PC-9 (cell line): ENCODE data around the gene AGAP1. TPM values are rescaled to one million over a fixed set of nuclear protein-coding genes. Genes with fewer than 3 reads are reported as not detected.
"Not testable (repeated sequence)": the region's sequence is repeated elsewhere in the genome, so short reads cannot be mapped to it uniquely, and the experiment has no call there.

Experiments used
- BruUV-seq: library from RNA; stranded (reverse); fragments of 400-500 nt; replicated peaks from 2 replicates; lab custom pipeline; 2021; lab: Mats Ljungman, UMichigan
- CTCF ChIA-PET: fragments of 300-600 bp; sonication (Branson Sonifier 250); formaldehyde crosslinking; loops from one replicate; lab custom pipeline; 2022; ENCODE audit warnings: antibody characterized with exemption; lab: Charles Lee
- POLR2A ChIA-PET: fragments of 300-600 bp; sonication (Branson Sonifier 250); formaldehyde crosslinking; loops from one replicate; lab custom pipeline; 2022; ENCODE audit warnings: antibody characterized with exemption; ENCODE audit not compliant: unreplicated experiment; lab: Charles Lee
- DNase-seq, 2 experiments: peaks; one replicate each; pipeline versions ENCODE4 v3.0.0 to v3.0.0-alpha.2; 2015 to 2022; ENCODE audit warnings: mixed read lengths in 1 of 2
- H2AFZ ChIP-seq: fragments of 200-600 bp; sonication (generic); 2 replicates; pipeline ENCODE4 v1.8.1; 2017; ENCODE audit warnings: antibody characterized with exemption
- H3F3A ChIP-seq: fragments of 200-600 bp; sonication (generic); 2 replicates; pipeline ENCODE4 v1.8.1; 2017; ENCODE audit warnings: antibody characterized with exemption, mild to moderate bottlenecking, low read depth; ENCODE audit not compliant: insufficient read depth
- H3K27ac ChIP-seq: fragments of 200-600 bp; sonication (generic); 2 replicates; pipeline ENCODE4 v1.6.1; 2016; ENCODE audit warnings: mixed run types
- H3K27me3 ChIP-seq: fragments of 200-600 bp; sonication (generic); 2 replicates; pipeline ENCODE4 v1.6.1; 2016; ENCODE audit warnings: low read depth, mixed run types; ENCODE audit not compliant: insufficient read depth
- H3K36me3 ChIP-seq: fragments of 200-600 bp; sonication (generic); 2 replicates; pipeline ENCODE4 v1.6.1; 2016; ENCODE audit warnings: low read depth, mixed run types
- H3K4me1 ChIP-seq: fragments of 200-600 bp; sonication (generic); replicated peaks from 2 replicates; pipeline ENCODE4 v1.6.1; 2016; ENCODE audit warnings: mixed run types; ENCODE audit not compliant: insufficient read depth
- H3K4me2 ChIP-seq: fragments of 200-600 bp; sonication (generic); 2 replicates; pipeline ENCODE4 v1.6.1; 2017; ENCODE audit warnings: mixed run types
- H3K4me3 ChIP-seq: fragments of 200-600 bp; sonication (generic); 2 replicates; pipeline ENCODE4 v1.6.1; 2016; ENCODE audit warnings: mixed run types
- H3K79me2 ChIP-seq: fragments of 200-600 bp; sonication (generic); 2 replicates; pipeline ENCODE4 v1.6.1; 2017; ENCODE audit warnings: low read depth, mixed run types
- H3K9me2 ChIP-seq: fragments of 200-600 bp; sonication (generic); 2 replicates; pipeline ENCODE4 v1.8.1; 2017; ENCODE audit warnings: mild to moderate bottlenecking; ENCODE audit not compliant: insufficient read depth
- H3K9me3 ChIP-seq: fragments of 200-600 bp; sonication (generic); 2 replicates; pipeline ENCODE4 v1.8.1; 2016; ENCODE audit warnings: low read depth; ENCODE audit not compliant: insufficient read depth
- H4K20me1 ChIP-seq: fragments of 200-600 bp; sonication (generic); 2 replicates; pipeline ENCODE4 v1.8.1; 2017; ENCODE audit not compliant: insufficient read depth
- EZH2 ChIP-seq: fragments of 200-600 bp; sonication (generic); IDR thresholded peaks from 2 replicates; pipeline ENCODE4 v1.8.0; 2017; ENCODE audit warnings: antibody characterized with exemption, low read depth
- intact Hi-C: fragments of 100-400 bp; cut with micrococcal nuclease; formaldehyde crosslinking; loops from one replicate; pipeline ENCODE4 v1.10.0; 2022; ENCODE audit not compliant: unreplicated experiment
- total RNA-seq: library from RNA; stranded (reverse); gene quantifications from 2 replicates; pipeline ENCODE4 v1.2.3, GENCODE V29; 2021
- TF ChIP-seq, protein P1 (sequence below): fragments of 200-600 bp; sonication (generic); conservative IDR thresholded peaks from 2 replicates; pipeline ENCODE4 v1.6.1; 2017; ENCODE audit warnings: mixed run types, antibody characterized with exemption, mild to moderate bottlenecking, moderate library complexity

AGAP1 gene
- total RNA-seq, 1 experiment from 2014 or later = 91.4 TPM

DNA sequence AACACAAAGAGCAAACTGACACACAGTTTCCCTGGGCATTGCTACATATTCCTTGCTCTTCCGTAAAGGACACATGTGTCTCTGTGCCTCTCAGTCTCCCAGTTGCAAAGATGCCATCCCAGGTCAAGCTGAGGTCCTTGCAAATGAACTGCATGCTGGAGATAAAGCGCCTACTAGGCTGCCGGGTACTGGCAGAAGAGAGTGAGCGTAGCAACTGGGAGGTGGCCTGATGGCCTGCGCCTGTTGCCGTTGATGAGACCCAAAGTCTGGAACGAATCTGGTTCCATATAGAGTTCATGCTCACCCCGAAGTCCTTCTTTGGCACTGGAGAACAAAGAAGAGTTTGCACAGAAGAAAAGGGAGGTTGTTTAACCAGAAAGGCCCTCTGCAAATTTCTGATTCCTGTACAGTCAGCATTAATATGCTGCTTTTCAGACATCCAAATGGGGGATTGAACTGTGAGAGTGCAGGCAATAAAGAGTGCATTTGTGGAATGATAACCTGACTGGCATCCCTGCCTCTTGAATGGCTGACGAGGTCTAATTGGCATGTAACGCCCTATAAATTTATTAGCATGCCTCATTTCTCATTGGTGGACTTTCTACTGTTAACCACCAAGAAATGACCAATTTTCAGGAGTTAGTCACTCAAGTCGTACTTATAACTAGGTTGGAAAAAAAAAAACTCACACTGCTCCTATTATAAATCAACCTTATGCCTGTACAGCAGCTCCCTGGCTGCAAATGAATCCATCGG is 595.6 kb downstream of the AGAP1 start:
- no peak overlapping the region for H3K4me2 ChIP-seq
- no peaks in the 10 kb centered on the region for H3K9me2 ChIP-seq
- peaks cover 12% of the 10 kb centered on the region; the same call in 1 of the 2 replicates for H4K20me1 ChIP-seq
- H3K27ac ChIP-seq = no peak overlapping the region
- H3K79me2 ChIP-seq = no peaks in the 10 kb centered on the region
- no peaks in the 10 kb centered on the region for H3K9me3 ChIP-seq
- CTCF ChIA-PET = no interaction called here
- DNase-seq = no peak
- no peaks in the 10 kb centered on the region for H3K27me3 ChIP-seq
- no peak overlapping the region for H3K4me3 ChIP-seq
- POLR2A ChIA-PET = no interaction called here
- TF ChIP-seq, protein P1, sequence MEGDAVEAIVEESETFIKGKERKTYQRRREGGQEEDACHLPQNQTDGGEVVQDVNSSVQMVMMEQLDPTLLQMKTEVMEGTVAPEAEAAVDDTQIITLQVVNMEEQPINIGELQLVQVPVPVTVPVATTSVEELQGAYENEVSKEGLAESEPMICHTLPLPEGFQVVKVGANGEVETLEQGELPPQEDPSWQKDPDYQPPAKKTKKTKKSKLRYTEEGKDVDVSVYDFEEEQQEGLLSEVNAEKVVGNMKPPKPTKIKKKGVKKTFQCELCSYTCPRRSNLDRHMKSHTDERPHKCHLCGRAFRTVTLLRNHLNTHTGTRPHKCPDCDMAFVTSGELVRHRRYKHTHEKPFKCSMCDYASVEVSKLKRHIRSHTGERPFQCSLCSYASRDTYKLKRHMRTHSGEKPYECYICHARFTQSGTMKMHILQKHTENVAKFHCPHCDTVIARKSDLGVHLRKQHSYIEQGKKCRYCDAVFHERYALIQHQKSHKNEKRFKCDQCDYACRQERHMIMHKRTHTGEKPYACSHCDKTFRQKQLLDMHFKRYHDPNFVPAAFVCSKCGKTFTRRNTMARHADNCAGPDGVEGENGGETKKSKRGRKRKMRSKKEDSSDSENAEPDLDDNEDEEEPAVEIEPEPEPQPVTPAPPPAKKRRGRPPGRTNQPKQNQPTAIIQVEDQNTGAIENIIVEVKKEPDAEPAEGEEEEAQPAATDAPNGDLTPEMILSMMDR = no peak
- no peak for TF ChIP-seq EZH2
- H3K4me1 ChIP-seq = no peaks in the 10 kb centered on the region
- intact Hi-C loops = no loop called here
- BruUV-seq = no TSS peak
- no peak overlapping the region for H2AFZ ChIP-seq
- H3F3A ChIP-seq = no peaks in the 10 kb centered on the region; the same call in 1 of the 2 replicates
- no peaks in the 10 kb centered on the region for H3K36me3 ChIP-seq

DNA sequence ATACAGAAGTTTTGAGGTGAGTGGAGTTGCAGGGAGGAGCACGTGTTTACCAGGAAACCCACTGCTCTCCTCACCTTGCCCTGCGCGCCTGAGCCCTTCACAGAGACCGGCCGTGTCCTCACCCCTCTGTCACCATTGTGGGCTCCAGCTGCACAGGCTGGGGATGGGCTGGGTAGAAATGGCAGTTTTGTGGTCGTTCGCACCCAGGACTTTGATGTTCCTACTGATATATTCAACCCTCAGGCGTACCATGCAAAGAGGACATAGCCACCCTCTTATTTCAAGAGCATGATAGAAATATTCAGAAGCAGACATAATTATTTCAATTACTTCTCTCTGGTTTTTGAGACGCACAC is 596.2 kb downstream of the AGAP1 start:
- no peak overlapping the region for H3K4me3 ChIP-seq
- ChIA-PET POLR2A (no interaction called here), CTCF (no interaction called here)
- no TSS peak for BruUV-seq
- no peaks in the 10 kb centered on the region; the same call in 1 of the 2 replicates for H3F3A ChIP-seq
- H3K9me2 ChIP-seq = no peaks in the 10 kb centered on the region
- H3K36me3 ChIP-seq = no peaks in the 10 kb centered on the region
- H3K79me2 ChIP-seq = no peaks in the 10 kb centered on the region
- no peak overlapping the region for H3K4me2 ChIP-seq
- intact Hi-C loops = no loop called here
- TF ChIP-seq, protein P1 = no peak
- no peak for TF ChIP-seq EZH2
- H3K27ac ChIP-seq = no peak overlapping the region
- H3K27me3 ChIP-seq = no peaks in the 10 kb centered on the region
- no peak for DNase-seq
- peaks cover 12% of the 10 kb centered on the region; the same call in 1 of the 2 replicates for H4K20me1 ChIP-seq
- H3K4me1 ChIP-seq = no peaks in the 10 kb centered on the region
- H3K9me3 ChIP-seq = no peaks in the 10 kb centered on the region
- no peak overlapping the region for H2AFZ ChIP-seq

DNA sequence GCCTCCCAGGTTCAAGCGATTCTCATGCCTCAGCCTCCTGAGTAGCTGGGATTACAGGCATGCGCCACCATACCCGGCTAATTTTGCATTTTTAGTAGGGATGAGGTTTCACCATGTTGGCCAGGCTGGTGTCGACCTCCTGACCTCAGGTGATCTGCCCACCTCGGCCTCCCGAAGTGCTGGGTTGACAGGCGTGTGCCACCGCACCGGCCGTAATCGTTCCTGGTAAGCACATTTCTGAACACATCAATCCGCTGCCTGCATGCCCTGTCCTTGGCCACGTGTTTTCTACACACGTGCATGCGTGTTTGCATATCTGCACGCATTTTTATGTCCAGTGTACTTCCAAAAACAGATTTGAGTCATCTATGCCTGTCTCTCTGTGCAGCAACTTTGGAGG is 597.0 kb downstream of the AGAP1 start:
- intact Hi-C loops, H3K9me2 ChIP-seq, H3K79me2 ChIP-seq, POLR2A ChIA-PET, H3K27ac ChIP-seq, CTCF ChIA-PET, H2AFZ ChIP-seq, H3K4me3 ChIP-seq, H3K4me2 ChIP-seq, H3F3A ChIP-seq, H3K4me1 ChIP-seq, H3K9me3 ChIP-seq, H3K27me3 ChIP-seq, H4K20me1 ChIP-seq, H3K36me3 ChIP-seq, BruUV-seq, DNase-seq: not testable (repeated sequence)
